BJ (cell line): ENCODE measurements around the gene PHACTR1. TPM values are rescaled to one million over a fixed set of nuclear protein-coding genes. Genes with fewer than 3 reads are reported as not detected.

Source experiments
- CTCF ChIA-PET: fragments of 350-600 bp; formaldehyde crosslinking; extraction: SDS; loops from one replicate; lab custom pipeline; 2021; ENCODE audit warnings: antibody characterized with exemption, inconsistent platforms; lab: Yijun Ruan, JAX
- POLR2A ChIA-PET: fragments of 300-600 bp; sonication (Branson Sonifier 250); formaldehyde crosslinking; extraction: SDS; loops from one replicate; lab custom pipeline; 2021; ENCODE audit warnings: antibody characterized with exemption; lab: Charles Lee
- DNase-seq: peaks from one replicate; pipeline ENCODE4 v3.0.0-alpha.2; 2011; ENCODE audit warnings: low read depth
- H3K27me3 ChIP-seq: 2 replicates; pipeline ENCODE4 v1.6.0; 2011; ENCODE audit warnings: low read length; ENCODE audit not compliant: control insufficient read depth, insufficient read depth
- H3K36me3 ChIP-seq: 2 replicates; pipeline ENCODE4 v1.5.1; 2011; ENCODE audit warnings: low read length; ENCODE audit not compliant: control insufficient read depth, insufficient read depth
- H3K4me3 ChIP-seq: 2 replicates; pipeline ENCODE4 v1.5.1; 2011; ENCODE audit warnings: low read depth, mild to moderate bottlenecking, control low read depth, low read length
- CTCF ChIP-seq: IDR thresholded peaks from 2 replicates; pipeline ENCODE4 v1.5.1; 2011; ENCODE audit warnings: low read depth, mild to moderate bottlenecking, control low read depth, inconsistent platforms, low read length, moderate library complexity; ENCODE audit not compliant: insufficient read depth
- polyA plus RNA-seq: library from polyadenylated mRNA; depleted of rRNA; stranded (reverse); fragments of >200 nt; gene quantifications from 2 replicates; pipeline ENCODE4 v1.2.3, GENCODE V29; 2011

The PHACTR1 gene
- polyA plus RNA-seq, 1 experiment = 0.40 TPM

DNA sequence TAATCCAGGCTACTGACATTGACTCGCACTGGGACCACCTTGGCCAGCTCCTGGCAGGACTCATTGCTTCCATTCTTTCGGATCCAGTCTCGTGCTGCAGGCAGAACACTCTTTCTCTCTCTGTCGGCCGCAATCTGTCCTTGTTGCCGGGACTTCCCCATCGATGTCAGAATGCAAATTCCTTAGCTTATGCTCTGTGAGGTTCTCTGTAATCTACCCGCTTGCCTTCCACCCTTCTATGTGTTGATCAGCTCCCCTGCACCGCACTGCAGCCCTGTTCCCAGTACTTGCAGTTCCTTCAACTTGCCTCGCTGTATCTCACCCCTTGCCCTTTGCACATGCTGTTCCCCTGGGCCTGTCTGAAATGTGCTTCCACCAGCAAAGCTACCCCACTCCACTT, 182.0 kb downstream of the PHACTR1 start:
- ChIA-PET POLR2A (no interaction called here), CTCF (no interaction called here)
- TF ChIP-seq CTCF = no peak
- Histone ChIP-seq H3K27me3 (peaks cover 3% of the 10 kb centered on the region), H3K36me3 (no peaks in the 10 kb centered on the region), H3K4me3 (no peak overlapping the region)
- no peak for DNase-seq

DNA sequence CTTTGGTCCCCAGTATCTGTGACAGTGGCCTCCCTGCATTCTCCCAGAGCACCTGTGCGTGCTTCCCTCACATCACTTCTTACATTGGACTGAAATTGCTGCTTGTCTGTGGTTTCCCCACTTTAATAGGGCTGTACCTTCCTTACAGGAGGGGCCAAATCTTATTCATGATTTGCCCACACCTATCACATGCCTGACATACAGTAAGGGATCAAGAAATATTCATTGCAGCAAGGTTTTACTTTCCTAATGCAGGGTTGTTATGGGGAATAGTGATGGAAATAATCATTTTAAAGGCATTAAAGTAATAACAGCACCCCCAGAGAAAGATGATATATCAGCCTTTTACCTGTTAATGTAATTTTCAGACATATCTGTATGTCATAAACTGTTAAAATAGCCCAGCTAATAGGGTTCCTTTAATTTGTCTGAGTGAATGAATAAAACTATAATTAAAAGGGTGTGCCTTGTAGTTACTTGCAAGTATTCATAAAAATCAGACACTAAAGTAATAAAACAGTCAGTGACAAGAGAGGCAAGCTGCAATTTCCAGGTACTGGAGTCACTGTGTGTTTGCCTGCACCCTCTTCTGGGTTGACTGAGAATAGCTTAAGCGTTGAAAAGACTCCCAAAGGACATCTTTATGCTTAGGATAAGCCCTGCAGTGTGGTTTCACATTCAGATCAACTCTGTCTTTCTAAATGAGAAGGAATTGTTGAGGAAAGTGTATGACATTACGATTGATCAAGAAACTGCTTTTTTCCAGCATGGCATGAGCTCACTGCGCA, 182.7 kb downstream of the PHACTR1 start:
- no peak for TF ChIP-seq CTCF
- peaks cover 3% of the 10 kb centered on the region for H3K27me3 ChIP-seq
- H3K36me3 ChIP-seq = no peaks in the 10 kb centered on the region
- POLR2A ChIA-PET = no interaction called here
- no peak overlapping the region for H3K4me3 ChIP-seq
- DNase-seq = no peak
- CTCF ChIA-PET = interaction anchor here (0.6 to 1.7 kb wide), 6 partner anchors 11 to 261 kb away, joined by 3 to 9 read pairs (median 3); no protein-coding TSS in a partner anchor

DNA sequence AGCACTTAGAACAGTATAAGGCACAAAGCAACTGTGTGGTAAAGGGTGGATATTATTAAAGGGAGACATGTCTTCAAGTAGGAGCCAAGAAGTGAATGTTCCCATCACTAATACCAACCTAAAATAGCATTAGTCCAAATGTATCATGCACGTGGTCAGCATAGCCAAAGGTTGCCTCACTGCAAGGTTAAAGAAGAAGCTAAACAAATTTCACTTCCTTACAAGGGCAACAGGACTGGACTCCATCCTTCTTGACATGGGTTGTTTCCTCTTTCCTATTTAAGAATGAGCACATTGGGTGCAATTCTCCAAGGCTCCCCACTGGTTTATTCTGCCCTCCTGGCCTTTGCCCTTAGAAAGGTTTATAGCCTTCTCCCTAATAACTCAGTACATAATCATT, 186.7 kb downstream of the PHACTR1 start:
- DNase-seq = no peak
- TF ChIP-seq CTCF = no peak
- Histone ChIP-seq H3K4me3 (no peak overlapping the region), H3K27me3 (no peaks in the 10 kb centered on the region; the same call in 1 of the 2 replicates), H3K36me3 (no peaks in the 10 kb centered on the region)
- ChIA-PET CTCF (interaction anchor here (1.3 to 1.6 kb wide), 2 partner anchors 9 to 429 kb away, joined by 4 to 5 read pairs; no protein-coding TSS in a partner anchor), POLR2A (no interaction called here)

DNA sequence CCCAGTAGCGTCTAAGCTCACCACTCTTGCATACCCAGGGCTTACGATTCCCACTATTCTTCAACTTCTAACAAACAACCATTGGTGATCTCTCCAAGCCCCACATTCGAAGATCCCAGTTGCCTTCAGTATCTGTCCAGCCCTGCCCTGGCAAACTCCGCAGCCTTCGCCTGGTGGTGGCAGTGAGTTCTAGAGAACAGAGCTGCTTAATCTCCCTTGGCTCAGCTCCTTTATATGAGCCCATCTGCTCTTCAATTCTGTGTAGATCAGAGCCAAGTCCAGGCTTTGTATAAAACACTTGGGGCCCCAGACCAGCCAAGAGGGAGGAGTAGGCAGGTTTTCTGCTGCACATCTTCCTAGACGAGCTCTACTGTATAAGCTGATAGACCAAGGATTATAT, 193.3 kb downstream of the PHACTR1 start:
- no peak for TF ChIP-seq CTCF
- POLR2A ChIA-PET = interaction anchor here (0.6 kb wide), 1 partner anchor 191 kb away, joined by 3 read pairs; no protein-coding TSS in a partner anchor
- no peak for DNase-seq
- H3K36me3 ChIP-seq = no peaks in the 10 kb centered on the region
- CTCF ChIA-PET = interaction anchor here (1.0 to 6.6 kb wide), 6 partner anchors 10 to 628 kb away, joined by 3 to 147 read pairs (median 4); partner anchors contain the start of gene TBC1D7
- no peak overlapping the region for H3K4me3 ChIP-seq
- 0 out of 2 replicates have a peak, but pooled peaks cover 2% of the 10 kb centered on the region for H3K27me3 ChIP-seq

DNA sequence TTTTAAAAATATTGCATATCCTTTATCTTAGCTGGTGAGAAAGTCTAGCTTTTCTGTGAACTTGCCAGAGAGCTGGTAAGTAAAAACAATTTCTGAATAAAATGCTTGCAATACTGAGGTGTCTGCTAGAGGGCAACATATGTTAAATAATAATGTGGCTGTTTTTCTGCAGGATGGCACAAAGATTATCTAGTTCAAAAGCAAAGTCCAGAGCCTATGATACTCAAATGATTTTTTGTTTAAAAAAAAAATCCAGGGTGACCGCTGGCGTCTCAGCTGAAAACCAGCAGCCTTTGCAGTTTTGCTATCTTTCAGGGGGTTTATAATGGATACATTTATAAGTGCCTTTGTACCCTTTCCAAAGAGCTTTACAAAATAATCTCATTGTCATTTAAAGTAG, 194.9 kb downstream of the PHACTR1 start:
- peak; percentile 10 for DNase-seq
- TF ChIP-seq CTCF = peak; percentile 59
- Histone ChIP-seq H3K36me3 (no peaks in the 10 kb centered on the region), H3K4me3 (no peak overlapping the region), H3K27me3 (peaks cover 2% of the 10 kb centered on the region; the same call in 1 of the 2 replicates)
- POLR2A ChIA-PET = no interaction called here
- CTCF ChIA-PET = interaction anchor here (0.6 to 6.6 kb wide), 38 partner anchors 11 to 877 kb away, joined by 3 to 147 read pairs (median 3); partner anchors contain the start of genes SIRT5 and TBC1D7
